Lower leg skin (tissue), 3 donors: Measurements from ENCODE around the gene R3HDM4.

Source experiments
- CTCF ChIP-seq, 3 donors: fragments of 450-650 bp; IDR thresholded peaks; one replicate each; pipeline ENCODE4 v1.5.1; 2016; ENCODE audit warnings: antibody characterized with exemption in 3 of 3, mild to moderate bottlenecking in 3 of 3, moderate library complexity in 2 of 3
- POLR2A ChIP-seq, 2 donors: fragments of 450-650 bp; IDR thresholded peaks; one replicate each; pipeline ENCODE4 v1.6.1; 2016 to 2017; ENCODE audit warnings: antibody characterized with exemption in 2 of 2, mild to moderate bottlenecking in 1 of 2, moderate library complexity in 1 of 2

- TF ChIP-seq CTCF (IDR thresholded peaks at IDR 0.05) = no peak
- no peak for TF ChIP-seq POLR2A (IDR thresholded peaks at IDR 0.05)
These were observed 28.5 kb upstream of the R3HDM4 start for GRCh38 chr19:941292-942132.
